GM06990 (cell line): ENCODE results near the gene POP5.

Experiments
- DNase-seq: peaks from one replicate; pipeline ENCODE4 v3.0.0-alpha.2; 2011; ENCODE audit not compliant: insufficient read length; ENCODE audit errors: extremely low read depth
- H3K27me3 ChIP-seq: replicated peaks from 2 replicates; pipeline ENCODE4 v1.6.0; 2011; ENCODE audit warnings: low read length; ENCODE audit not compliant: control insufficient read depth, insufficient read depth
- H3K36me3 ChIP-seq: 2 replicates; pipeline ENCODE4 v1.5.1; 2011; ENCODE audit warnings: low read length; ENCODE audit not compliant: control insufficient read depth, insufficient read depth
- H3K4me3 ChIP-seq: replicated peaks from 2 replicates; pipeline ENCODE4 v1.5.1; 2011; ENCODE audit warnings: low read depth, mild to moderate bottlenecking, control low read depth, low read length
- CTCF ChIP-seq: IDR thresholded peaks from 2 replicates; pipeline ENCODE4 v1.5.1; 2011; ENCODE audit warnings: low read length, control low read depth, mild to moderate bottlenecking, inconsistent platforms; ENCODE audit not compliant: insufficient read depth, poor library complexity, severe bottlenecking

Gene POP5

GRCh38 chr12:120599672-120600552 lies 18.7 kb upstream of the POP5 start:
- H3K36me3 ChIP-seq, result no peaks in the 10 kb centered on the region
- TF ChIP-seq CTCF, result no peak

DNA sequence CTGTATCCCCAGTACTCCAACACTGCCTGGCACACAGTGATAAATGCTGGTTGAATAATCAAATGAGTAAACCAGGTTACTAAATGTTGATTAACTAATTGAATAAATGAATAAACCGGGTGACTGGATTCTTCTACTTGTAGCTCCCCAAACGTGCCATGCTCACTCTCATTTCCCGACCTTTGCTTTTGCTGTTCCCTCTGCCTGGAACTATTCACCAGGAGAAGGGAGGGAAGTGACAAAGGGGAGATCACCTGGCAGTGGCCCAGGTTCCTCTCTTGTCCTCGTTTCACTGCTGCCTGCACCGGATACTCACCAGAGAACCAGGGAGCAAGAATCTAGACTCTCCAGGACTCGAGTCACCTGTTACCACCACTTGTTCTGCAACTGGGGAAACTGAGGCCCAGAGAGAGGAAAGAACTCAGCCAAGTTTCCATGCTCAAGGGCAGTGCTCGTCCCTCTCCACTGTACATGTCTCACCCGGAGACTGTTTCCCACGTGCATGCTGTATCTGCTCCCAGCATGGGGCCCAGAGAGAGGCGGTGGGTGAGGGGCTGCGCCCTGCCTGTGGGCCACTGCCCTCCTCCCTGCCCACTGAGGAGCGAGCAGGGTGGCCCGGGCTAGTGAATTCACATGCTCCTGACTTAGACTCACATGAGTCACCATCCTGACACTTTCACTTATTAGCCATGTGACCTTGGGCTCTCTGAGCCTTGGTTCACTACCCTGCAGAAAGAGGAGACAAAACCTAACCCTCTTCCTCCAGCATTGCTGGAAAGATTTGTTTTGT lies 17.7 kb upstream of the POP5 start:
- H3K27me3 ChIP-seq, result no peaks in the 10 kb centered on the region
- H3K36me3 ChIP-seq, result no peaks in the 10 kb centered on the region
- no peak for TF ChIP-seq CTCF
- DNase-seq, result no peak
- no peak overlapping the region for H3K4me3 ChIP-seq

More at GRCh38 chr12:120599672-120600552, 18.7 kb upstream of the POP5 start:
- Histone ChIP-seq H3K27me3 (no peaks in the 10 kb centered on the region), H3K4me3 (no peak overlapping the region)
- DNase-seq, result no peak

GRCh38 chr12:120597861-120598260 lies 16.7 kb upstream of the POP5 start:
- Histone ChIP-seq H3K36me3 (no peaks in the 10 kb centered on the region), H3K4me3 (no peak overlapping the region), H3K27me3 (no peaks in the 10 kb centered on the region)
- no peak for TF ChIP-seq CTCF
- DNase-seq, result no peak

- H3K4me3 ChIP-seq, result no peak overlapping the region
- no peak for TF ChIP-seq CTCF
- DNase-seq, result no peak
- no peaks in the 10 kb centered on the region for H3K36me3 ChIP-seq
- no peaks in the 10 kb centered on the region for H3K27me3 ChIP-seq
These were observed 15.7 kb upstream of the POP5 start for GRCh38 chr12:120596901-120597300.

- no peak overlapping the region for H3K4me3 ChIP-seq
- DNase-seq, result no peak
- no peak for TF ChIP-seq CTCF
- no peaks in the 10 kb centered on the region for H3K27me3 ChIP-seq
- no peaks in the 10 kb centered on the region for H3K36me3 ChIP-seq
These were observed 11.2 kb upstream of the POP5 start for GRCh38 chr12:120592121-120593049.
